GM21367 (cell line): Measurements from ENCODE around the gene CFAP410.
"Not testable (repeated sequence)": the region's sequence is repeated elsewhere in the genome, so short reads cannot be mapped to it uniquely, and the experiment has no call there.

Source experiments
- ATAC-seq: cut with Tn5 transposase; IDR thresholded peaks from one replicate; pipeline ENCODE4 v1.9.1; 2021; ENCODE audit not compliant: unreplicated experiment

CFAP410 gene

DNA sequence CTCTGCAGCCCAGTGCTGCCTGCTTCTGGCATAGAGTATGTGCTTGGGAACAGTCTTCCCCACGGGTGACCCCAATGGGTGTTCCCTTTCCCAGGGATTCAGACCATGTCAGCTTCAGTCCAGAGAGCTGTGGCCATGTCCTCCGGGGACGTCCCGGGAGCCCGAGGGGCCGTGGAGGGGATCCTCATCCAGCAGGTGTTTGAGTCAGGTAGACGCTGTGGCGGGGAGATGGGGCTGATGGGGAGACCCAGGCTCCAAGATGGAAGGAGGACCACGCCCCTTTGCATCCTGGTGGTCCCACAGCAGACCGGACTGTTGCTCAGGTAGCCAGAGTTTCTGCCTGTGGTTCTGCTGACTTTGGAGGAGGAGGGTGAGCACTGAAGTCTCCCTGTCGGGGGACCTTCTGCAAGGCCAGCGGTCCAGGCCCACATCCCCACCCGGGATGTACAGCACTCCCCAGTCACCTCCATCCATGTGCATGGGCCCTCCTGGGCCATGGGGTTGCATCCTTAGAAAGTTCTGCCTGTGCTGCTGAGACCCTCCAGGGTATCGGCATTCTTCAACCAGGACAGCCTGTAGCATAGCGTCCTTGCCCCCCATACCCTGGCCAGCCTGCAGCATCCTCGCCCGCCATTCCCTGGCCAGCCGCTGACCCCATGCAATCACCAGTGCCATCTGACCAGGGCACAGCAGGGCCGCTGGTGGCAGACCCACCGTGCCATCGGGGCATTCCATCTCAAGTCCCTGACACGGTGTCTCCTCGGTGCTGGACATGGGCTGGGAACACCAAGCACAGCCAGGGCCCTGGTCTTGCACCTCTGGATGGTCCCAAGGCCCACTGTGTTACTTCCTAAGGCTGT is 50.7 kb downstream of the CFAP410 start:
- no peak for ATAC-seq

DNA sequence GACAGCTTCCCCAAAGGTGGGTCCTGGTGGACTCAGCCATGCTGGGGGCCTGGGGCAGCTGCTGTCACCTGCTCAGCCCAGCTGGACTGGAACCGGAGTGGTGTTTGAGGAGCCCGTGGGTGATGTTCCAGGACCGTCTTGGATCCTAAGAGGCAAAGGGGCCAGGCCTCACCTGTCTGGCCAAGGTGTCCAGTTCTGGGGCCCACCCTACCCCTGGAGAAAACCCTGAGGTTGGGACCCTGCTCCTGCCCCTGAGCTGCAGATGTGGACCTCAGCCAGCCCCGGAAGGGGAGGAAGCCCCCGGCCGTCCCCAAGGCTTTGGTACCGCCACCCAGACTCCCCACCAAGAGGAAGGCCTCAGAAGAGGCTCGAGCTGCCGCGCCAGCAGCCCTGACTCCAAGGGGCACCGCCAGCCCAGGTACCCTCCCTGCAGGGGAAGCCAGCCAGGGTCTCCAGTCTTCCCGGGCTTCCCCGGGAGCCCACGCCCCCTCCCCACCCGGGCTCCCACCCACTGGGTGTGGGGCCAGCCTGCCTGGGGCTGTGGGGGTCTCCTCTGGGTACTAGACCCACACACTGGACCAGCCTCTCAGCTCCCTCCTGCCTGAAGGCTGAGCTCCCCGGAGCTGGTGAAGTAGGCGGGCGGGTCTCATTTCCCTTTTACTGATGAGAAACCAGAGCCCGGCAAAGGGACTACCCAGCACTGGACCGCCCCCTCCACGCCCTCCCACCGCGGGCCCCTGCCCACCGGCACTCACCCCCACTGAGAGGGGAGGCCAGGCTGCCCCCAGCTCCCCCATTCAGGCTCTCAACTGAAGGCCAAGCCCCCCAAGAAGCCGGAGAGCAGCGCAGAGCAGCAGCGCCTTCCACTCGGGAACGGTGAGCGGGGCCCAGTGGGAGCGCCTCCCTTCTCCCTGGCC is 52.2 kb downstream of the CFAP410 start:
- no peak for ATAC-seq

DNA sequence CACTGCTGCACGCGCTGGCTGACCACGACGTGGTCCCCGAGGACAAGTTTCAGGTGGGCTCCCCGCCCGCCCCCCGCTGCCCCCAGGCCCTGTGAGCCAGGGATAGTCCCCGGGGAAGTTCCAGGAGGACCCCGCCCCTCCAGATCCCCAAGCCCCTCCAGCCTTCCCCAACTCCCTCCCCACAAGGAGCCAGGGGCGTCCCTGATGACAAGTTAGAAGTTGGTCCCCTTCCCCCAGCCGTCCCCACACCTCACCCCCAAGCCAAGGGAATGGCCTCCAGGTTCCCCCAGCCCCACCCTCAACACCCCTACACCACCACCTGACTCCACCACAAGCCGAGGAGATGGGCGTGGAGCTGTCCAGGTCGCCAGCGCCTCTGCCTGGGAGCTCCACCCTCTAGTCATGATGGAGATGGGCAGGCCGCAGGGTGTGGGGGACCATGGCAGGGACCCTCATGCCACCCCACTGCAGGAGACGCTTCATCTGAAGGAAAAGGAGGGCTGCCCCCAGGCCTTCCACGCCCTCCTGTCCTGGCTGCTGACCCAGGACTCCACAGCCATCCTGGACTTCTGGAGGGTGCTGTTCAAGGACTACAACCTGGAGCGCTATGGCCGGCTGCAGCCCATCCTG is 53.0 kb downstream of the CFAP410 start:
- ATAC-seq = no peak

DNA sequence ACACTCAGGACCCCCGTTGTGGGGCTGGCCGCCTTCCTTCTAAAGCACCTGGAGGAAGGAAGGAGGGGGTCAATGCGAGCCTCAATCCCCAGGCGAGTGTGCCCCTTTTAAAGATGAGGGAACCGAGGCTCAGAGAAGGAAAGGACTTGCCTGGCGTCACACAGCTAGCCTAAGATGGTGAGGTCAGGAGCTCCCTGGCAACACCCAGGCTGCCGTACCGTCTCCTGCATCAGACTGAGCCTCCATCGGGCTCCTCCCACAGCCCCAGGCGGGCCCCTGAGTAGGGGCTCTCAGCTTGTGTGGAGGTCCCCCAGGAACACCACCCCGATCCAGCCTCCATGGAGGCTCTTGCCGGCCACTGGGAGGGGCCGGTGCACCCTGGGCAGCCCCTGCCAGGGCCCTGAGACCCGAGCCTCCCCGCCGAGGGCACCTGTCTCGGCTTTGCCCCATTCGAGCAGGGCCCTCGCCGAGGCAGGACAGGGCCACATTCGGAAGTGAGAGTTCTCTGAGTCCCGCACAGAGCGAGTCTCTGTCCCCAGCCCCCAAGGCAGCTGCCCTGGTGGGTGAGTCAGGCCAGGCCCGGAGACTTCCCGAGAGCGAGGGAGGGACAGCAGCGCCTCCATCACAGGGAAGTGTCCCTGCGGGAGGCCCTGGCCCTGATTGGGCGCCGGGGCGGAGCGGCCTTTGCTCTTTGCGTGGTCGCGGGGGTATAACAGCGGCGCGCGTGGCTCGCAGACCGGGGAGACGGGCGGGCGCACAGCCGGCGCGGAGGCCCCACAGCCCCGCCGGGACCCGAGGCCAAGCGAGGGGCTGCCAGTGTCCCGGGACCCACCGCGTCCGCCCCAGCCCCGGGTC is 53.8 kb downstream of the CFAP410 start, which contains the start of gene AIRE:
Gene AIRE (plus strand): TSS at position 739 of the 855 bp plus-strand sequence. CDS start 131 bp downstream, outside the sequence.
- ATAC-seq = no peak

DNA sequence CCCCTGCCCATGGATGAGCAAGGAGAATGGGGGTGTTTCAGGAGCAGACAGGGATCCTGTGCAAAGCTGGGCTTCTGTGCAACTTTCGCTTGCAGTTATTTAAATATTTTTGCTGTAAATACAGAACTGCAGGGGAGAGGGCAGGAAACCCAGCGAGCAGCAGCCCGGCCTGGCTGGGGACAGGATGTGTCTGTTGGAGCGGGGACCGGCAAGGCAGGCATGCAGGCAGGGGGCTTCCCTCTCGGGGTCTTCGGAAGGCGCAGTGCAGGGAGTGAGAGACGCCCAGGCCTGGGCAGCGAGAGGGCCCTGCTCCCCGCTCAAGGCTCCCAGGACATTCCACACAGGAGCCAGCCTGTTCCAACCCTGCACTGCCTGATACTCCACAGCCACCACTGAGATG is 55.2 kb downstream of the CFAP410 start:
- ATAC-seq = no peak

DNA sequence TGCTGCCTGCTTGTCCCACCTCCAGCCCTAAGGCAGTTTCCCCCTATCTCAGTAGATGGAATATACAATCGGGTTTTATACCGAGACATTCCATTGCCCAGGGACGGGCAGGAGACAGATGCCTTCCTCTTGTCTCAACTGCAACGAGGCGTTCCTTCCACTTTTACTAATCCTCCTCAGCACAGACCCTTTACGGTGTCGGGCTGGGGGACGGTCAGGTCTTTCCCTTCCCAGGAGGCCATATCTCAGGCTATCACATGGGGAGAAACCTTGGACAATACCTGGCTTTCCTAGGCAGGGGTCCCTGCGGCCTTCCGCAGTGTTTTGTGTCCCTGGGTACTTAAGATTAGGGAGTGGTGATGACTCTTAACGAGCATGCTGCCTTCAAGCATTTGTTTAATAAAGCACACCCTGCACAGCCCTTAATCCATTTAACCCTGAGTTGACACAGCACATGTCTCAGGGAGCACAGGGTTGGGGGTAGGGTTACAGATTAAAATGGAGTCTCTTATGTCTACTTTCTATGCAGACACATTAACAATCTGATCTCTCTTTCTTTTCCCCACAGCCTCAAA is 55.9 kb downstream of the CFAP410 start:
- not testable (repeated sequence) for ATAC-seq

DNA sequence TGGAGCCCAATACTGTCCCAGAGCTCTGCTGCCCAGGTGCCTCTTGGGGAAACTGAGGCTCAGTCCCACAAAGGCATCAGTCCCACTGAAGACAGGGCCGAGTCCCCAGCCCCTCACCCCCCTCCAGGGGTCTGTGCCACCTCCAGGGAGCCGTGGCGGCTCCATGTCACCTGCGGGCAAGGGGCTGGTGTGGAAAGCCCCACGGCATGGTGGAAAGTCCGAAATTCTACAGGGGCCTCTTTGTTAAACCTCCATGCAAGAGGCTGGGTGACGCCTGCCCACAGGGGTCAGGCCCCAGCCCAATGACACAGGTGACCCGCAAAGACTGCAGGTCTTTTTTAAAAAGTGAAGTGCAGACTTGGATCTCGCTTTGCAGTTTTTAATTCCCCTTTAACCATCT is 56.8 kb downstream of the CFAP410 start:
- ATAC-seq = no peak

DNA sequence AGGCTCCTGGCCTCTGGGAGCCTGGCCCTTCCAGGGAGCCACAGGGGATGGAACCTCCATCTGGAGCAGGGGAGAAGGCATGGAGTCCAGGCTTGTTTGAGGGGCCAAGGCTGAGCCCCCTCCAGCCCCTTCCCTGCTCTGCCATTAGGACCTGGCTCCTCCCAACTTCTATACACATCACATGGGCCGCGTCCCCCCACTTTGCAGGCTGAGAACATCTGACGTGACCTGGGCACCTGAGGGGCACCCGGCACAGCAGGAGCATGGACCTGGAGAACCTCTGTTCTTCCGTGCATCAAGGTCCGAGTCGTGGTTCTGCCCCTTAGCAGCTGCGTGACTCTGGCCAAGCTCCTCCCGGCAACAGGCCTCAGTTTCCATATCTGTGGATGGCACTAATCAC is 57.4 kb downstream of the CFAP410 start:
- no peak for ATAC-seq

DNA sequence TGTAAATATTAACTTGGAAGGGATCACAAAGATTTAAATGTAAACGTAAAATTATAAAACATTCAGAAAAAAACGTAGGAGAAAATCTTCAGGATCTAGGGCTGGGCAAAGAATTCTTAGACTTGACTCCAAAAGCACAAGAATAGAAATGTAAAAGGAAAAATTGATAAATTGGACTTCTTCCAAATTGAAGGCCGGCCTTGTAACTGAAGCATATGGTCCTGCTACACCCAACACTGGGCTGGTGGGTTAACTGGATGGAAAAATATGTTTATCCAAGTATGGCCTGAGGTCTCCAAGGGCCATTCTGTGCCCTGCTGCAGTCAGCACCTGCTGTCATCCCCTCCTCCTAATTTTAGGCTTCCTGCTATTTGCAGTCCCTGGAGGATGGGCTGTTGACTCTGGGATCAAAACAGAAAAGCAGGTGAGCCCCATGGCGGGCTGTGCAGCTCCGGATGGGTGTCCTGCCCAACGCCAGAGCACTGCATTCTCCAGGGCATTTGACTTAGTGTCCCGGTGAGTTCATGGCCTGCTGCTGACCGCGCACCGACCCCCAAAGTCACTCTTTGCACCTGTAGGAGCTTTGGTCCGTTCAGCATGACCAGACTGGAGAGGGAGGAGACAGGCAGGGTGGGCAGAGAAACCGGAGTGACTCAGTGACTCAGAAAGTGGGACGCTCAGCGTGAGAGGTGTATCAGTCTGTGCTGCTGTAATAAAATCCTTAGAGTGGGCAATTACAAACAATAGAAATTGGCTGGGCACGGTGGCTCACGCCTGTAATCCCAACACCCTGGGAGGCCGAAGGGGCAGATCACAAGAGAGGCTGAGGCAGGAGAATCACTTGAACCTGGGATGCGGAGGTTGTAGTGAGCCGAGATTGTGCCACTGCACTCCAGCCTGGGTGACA is 59.6 kb downstream of the CFAP410 start:
- no peak for ATAC-seq
